Mesothelial cell of epicardium (in vitro differentiated cells): Measurements from ENCODE around the gene ACR. TPM values are rescaled to one million over a fixed set of nuclear protein-coding genes. Genes with fewer than 3 reads are reported as not detected.

Experiments used
- DNase-seq, 2 experiments: peaks; one replicate each; pipeline ENCODE4 v3.0.0; 2021; ENCODE audit warnings: low spot score in 2 of 2; ENCODE audit not compliant: unreplicated experiment in 2 of 2
- H3K27ac Mint-ChIP-seq: 2 replicates; pipeline ENCODE4 v1.8.0; 2021; ENCODE audit warnings: mixed read lengths
- H3K27me3 Mint-ChIP-seq: 2 replicates; pipeline ENCODE4 v1.8.0; 2021; ENCODE audit warnings: low read depth, mixed read lengths
- H3K36me3 Mint-ChIP-seq: 2 replicates; pipeline ENCODE4 v1.8.0; 2021; ENCODE audit warnings: mixed read lengths
- H3K4me1 Mint-ChIP-seq: 2 replicates; pipeline ENCODE4 v1.8.0; 2021; ENCODE audit warnings: mixed read lengths
- H3K4me3 Mint-ChIP-seq: 2 replicates; pipeline ENCODE4 v1.8.0; 2021; ENCODE audit warnings: mild to moderate bottlenecking, moderate library complexity, mixed read lengths
- H3K9me3 Mint-ChIP-seq: 2 replicates; pipeline ENCODE4 v1.8.0; 2021; ENCODE audit warnings: mixed read lengths
- total RNA-seq: library from RNA; stranded (reverse); gene quantifications from 3 replicates; pipeline ENCODE4 v1.2.1, GENCODE V29; 2021
- TF ChIP-seq, protein P1 (sequence below): fragments of 200-600 bp; sonication (generic); IDR thresholded peaks from one replicate; pipeline ENCODE4 v1.5.0; 2021; ENCODE audit warnings: antibody characterized with exemption; ENCODE audit not compliant: unreplicated experiment

The ACR gene
- total RNA-seq, 1 donor from 2014 or later, result 2.2 TPM

DNA sequence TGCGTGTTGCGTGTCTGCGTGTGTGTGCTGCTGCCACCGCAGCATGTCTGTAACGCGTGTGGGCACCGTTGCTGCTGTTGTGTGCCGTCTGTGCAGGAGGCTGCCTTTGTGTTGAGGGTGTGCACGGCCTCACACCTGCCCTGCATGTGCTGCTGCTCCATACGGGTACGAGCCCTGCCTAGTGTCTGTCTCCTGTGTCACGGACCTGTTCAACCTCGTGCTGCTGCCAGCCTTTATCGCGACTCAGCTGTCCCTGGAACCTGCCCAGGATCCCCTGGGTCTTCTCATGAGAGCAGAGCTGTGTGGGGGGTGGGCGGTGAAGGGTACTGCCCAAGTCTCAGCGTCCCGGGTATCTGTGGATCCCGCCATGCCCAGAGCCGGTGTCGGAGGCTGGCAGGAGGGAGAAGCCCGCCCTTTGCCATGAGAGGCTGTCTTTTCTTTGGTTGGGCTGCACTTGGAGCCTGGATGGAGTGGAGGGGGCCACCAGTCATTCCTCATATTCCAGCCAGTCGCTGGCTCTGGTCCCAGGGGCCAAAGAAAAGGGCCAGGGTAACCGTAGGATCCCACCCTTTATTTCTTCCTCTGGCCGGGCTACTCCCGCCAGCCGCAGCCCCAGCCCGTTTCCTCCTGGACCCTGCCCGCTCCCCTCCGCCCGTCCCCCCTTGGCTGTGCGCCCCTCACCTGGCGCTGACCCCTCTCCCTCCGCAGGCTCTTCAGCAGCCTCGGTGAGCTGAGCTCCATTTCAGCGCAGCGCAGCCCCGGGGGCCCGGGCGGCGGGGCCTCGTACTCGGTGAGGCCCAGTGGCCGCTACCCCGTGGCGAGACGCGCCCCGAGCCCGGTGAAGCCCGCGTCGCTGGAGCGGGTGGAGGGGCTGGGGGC is 7.8 kb upstream of the ACR start:
- peak in 1 of 2 experiments; percentile 39 for DNase-seq
- Mint-ChIP-seq H3K9me3 (no peaks in the 10 kb centered on the region), H3K4me3 (no peak overlapping the region), H3K27ac (no peak overlapping the region), H3K4me1 (peaks cover 7% of the 10 kb centered on the region), H3K27me3 (peaks cover 16% of the 10 kb centered on the region), H3K36me3 (peaks cover 2% of the 10 kb centered on the region)
- TF ChIP-seq, protein P1, sequence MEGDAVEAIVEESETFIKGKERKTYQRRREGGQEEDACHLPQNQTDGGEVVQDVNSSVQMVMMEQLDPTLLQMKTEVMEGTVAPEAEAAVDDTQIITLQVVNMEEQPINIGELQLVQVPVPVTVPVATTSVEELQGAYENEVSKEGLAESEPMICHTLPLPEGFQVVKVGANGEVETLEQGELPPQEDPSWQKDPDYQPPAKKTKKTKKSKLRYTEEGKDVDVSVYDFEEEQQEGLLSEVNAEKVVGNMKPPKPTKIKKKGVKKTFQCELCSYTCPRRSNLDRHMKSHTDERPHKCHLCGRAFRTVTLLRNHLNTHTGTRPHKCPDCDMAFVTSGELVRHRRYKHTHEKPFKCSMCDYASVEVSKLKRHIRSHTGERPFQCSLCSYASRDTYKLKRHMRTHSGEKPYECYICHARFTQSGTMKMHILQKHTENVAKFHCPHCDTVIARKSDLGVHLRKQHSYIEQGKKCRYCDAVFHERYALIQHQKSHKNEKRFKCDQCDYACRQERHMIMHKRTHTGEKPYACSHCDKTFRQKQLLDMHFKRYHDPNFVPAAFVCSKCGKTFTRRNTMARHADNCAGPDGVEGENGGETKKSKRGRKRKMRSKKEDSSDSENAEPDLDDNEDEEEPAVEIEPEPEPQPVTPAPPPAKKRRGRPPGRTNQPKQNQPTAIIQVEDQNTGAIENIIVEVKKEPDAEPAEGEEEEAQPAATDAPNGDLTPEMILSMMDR, result no peak

DNA sequence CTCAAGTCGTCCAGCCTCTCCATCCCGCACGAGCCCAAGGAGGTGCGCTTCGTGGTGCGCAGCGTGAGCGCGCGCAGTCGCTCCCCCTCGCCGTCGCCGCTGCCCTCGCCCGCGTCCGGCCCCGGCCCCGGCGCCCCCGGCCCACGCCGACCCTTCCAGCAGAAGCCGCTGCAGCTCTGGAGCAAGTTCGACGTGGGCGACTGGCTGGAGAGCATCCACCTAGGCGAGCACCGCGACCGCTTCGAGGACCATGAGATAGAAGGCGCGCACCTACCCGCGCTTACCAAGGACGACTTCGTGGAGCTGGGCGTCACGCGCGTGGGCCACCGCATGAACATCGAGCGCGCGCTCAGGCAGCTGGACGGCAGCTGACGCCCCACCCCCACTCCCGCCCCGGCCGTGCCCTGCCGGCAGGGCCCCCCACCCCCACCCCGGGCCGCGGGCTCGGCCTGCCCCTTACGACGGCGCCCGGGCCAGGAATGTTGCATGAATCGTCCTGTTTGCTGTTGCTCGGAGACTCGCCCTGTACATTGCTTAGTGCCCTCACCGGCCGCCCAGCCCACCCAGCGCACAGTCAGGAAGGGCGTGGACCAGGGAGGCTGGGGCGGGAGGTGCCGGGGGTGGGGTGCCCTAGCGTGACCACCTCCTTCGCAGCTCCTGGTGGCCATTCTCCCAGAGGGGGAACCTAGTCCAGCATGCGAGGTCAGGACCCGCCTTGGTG is 6.9 kb upstream of the ACR start:
- H3K4me3 Mint-ChIP-seq, result no peak overlapping the region
- peaks cover 23% of the 10 kb centered on the region for H3K27me3 Mint-ChIP-seq
- H3K27ac Mint-ChIP-seq, result no peak overlapping the region
- H3K9me3 Mint-ChIP-seq, result no peaks in the 10 kb centered on the region
- TF ChIP-seq, protein P1, result no peak
- peaks cover 7% of the 10 kb centered on the region for H3K4me1 Mint-ChIP-seq
- peak in 1 of 2 experiments; percentile 31 for DNase-seq
- H3K36me3 Mint-ChIP-seq, result no peaks in the 10 kb centered on the region

DNA sequence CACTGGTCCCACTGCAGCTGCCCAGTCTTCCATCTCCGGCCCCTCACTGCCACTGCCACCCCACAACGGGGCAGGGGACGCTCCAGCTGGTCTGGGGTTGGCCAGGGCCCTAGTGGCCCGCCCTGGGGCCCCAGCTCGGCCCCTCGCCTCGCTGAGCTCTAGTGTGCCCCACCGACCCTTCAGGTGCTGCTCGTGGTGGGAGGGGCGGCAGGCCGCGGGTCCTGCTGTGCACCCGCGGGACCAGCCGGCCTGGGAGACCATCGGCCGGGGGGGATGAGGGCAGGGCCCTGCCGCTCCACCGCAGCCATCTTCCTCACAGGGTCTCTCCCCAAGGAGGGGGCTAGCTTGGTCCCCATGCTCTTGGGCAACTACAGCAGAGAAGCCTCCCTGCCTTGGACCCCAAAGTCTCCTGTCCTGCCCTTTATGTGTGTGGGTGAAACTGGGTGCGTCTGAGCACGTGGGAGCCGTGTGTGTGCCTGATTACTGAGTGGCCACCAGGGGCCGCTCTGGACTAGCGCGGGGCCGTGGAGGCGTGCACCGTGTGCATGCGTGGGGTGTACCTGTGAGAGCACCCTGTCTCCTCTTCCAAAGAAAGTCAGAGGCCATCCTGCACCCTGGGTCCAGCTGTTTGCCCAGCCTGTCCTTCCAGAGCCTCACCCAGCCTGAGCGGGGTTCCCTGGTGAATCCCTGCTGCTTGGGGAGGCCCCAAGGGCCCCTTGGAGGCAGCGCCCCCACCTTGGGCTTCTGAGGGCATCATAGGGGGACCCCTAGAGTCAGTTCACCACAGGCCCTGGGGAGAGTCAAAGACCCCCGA is 6.0 kb upstream of the ACR start:
- no peaks in the 10 kb centered on the region for H3K36me3 Mint-ChIP-seq
- TF ChIP-seq, protein P1, result peak; percentile 61
- no peak overlapping the region for H3K4me3 Mint-ChIP-seq
- peak in 1 of 2 experiments; percentile 47 for DNase-seq
- H3K27ac Mint-ChIP-seq, result no peak overlapping the region
- H3K9me3 Mint-ChIP-seq, result no peaks in the 10 kb centered on the region
- peaks cover 7% of the 10 kb centered on the region for H3K4me1 Mint-ChIP-seq
- peaks cover 32% of the 10 kb centered on the region for H3K27me3 Mint-ChIP-seq

DNA sequence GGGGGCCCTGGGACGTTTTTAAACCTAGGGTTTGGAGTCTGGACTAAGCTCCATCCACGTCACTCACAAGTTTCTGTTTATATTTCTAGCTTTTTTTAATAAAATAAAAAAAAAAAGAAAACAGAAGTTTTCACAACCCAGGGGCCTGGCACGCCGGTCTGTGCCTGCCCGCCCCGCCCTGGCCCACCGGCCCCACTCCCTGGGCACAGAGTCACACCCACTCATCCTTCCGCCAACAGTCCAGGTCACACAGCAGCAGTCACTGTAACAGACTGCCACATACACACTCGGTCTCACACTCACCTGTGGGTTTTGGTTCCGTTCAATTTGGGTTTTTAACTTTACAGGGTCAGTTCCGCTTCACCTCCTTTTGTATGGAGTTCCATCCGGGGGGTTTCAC is 5.3 kb upstream of the ACR start:
- TF ChIP-seq, protein P1, result no peak

DNA sequence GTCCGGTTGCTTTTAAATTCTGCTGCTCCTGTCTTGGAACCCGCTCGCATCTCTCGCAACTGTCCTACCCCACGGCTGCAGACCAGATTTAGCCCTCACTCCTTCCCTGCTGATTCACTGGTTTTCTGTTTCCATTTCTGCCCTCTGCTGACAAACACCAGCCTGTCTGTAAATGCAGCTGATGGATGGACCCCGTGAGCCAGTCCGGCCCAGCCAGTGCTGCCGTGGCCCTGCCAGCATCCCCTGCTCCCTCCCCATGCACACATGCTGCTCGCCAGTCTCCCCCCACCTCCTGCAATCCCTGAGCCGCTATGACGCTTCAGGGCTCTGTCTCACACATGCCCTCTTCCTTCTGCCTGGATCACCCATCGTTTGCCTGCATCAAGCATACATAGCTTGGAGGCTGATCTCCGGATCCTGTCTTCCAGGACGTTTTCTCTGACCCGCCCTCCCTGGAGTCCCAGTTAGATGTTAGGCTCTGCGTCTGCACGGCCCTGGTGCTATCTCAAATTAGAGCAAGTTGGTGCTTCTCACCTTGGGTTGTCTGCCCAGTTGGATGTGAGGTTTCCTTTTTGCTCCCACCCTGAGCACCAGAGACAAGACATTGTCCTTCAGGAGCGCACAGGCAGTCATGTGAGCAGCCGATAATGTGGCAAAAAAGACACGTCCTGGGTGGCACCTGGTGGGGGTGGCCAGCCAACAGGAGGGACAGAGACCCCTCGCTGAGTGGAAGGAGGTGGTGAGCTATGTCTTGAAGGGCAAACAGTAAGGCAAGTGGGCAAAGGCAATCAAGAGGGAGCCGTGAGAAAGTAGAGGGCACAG is 4.3 kb upstream of the ACR start:
- peaks cover 49% of the 10 kb centered on the region for H3K27me3 Mint-ChIP-seq
- H3K9me3 Mint-ChIP-seq, result no peaks in the 10 kb centered on the region
- no peak overlapping the region for H3K27ac Mint-ChIP-seq
- TF ChIP-seq, protein P1, result no peak
- H3K36me3 Mint-ChIP-seq, result no peaks in the 10 kb centered on the region
- no peak overlapping the region for H3K4me3 Mint-ChIP-seq
- peak in 1 of 2 experiments; percentile 29 for DNase-seq
- H3K4me1 Mint-ChIP-seq, result peaks cover 7% of the 10 kb centered on the region

More for the DNA sequence above, 5.3 kb upstream of the ACR start:
- H3K27me3 Mint-ChIP-seq, result peaks cover 38% of the 10 kb centered on the region
- peaks cover 7% of the 10 kb centered on the region for H3K4me1 Mint-ChIP-seq
- no peak overlapping the region for H3K4me3 Mint-ChIP-seq
- no peaks in the 10 kb centered on the region for H3K9me3 Mint-ChIP-seq
- no peak overlapping the region for H3K27ac Mint-ChIP-seq
- H3K36me3 Mint-ChIP-seq, result no peaks in the 10 kb centered on the region
- DNase-seq, result no peak
